ENCODE data around the gene TMUB2. TPM values are rescaled to one million over a fixed set of nuclear protein-coding genes. Genes with fewer than 3 reads are reported as not detected.

The TMUB2 gene
- total and polyA plus RNA-seq, 7 donors, result 14.1 to 44.4 (median 20.9) TPM

GRCh38 chr17:44216173-44216572, 29.4 kb downstream of the TMUB2 start:
- no peak overlapping the region for H3K4me3 ChIP-seq
- WGBS, 3 donors, result 79 to 81% (median 81%) methylated on average over 5 of the region's 5 CpGs
- intact Hi-C loops (cut with DNase I), result no loop called here
- no peak for DNase-seq
- no peaks in the 10 kb centered on the region for H3K9me3 ChIP-seq
- peaks cover 4 to 51% of the 10 kb centered on the region in 2 donors for H3K36me3 ChIP-seq (ENCODE audit: insufficient read depth in 1 of 2, low read depth in 1 of 2)
- no peak for ATAC-seq
- peak overlapping the region; percentile 60 for H3K27ac ChIP-seq
- H3K4me1 ChIP-seq, result peaks cover 27% of the 10 kb centered on the region
- TF ChIP-seq, protein P1, sequence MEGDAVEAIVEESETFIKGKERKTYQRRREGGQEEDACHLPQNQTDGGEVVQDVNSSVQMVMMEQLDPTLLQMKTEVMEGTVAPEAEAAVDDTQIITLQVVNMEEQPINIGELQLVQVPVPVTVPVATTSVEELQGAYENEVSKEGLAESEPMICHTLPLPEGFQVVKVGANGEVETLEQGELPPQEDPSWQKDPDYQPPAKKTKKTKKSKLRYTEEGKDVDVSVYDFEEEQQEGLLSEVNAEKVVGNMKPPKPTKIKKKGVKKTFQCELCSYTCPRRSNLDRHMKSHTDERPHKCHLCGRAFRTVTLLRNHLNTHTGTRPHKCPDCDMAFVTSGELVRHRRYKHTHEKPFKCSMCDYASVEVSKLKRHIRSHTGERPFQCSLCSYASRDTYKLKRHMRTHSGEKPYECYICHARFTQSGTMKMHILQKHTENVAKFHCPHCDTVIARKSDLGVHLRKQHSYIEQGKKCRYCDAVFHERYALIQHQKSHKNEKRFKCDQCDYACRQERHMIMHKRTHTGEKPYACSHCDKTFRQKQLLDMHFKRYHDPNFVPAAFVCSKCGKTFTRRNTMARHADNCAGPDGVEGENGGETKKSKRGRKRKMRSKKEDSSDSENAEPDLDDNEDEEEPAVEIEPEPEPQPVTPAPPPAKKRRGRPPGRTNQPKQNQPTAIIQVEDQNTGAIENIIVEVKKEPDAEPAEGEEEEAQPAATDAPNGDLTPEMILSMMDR (IDR thresholded peaks at IDR 0.05), result no peak
- no peaks in the 10 kb centered on the region for H3K27me3 ChIP-seq (ENCODE audit: insufficient read depth in 3 of 3, low read length in 2 of 3)

DNA sequence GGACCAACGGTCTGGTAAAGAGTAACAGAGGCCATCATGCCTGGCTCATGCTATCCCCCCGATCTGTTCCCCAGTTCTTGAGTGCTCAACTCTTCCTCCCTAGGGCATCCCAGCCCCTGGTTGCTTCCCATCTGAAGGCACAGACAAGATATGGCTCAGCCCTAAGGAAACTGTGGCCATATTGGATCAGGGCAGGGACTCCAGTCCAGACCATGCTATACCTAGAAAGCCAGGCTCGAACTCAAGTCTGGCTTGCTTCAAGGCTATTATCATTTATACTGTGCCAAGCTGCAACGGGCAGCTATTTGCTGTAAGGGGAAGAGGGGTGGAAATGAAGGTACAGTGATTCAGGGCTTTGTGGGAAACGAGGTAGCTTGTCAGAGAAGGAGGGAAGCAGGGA, 29.9 kb downstream of the TMUB2 start:
- 63 to 74% (median 64%) methylated on average over 5 of the region's 5 CpGs for WGBS, 3 donors
- peaks cover 4 to 45% of the 10 kb centered on the region in 2 donors for H3K36me3 ChIP-seq (ENCODE audit: insufficient read depth in 1 of 2, low read depth in 1 of 2)
- H3K4me3 ChIP-seq, result no peak overlapping the region
- DNase-seq (peak in 1 of 2 donors; percentile 12), ATAC-seq (no peak)
- intact Hi-C loops (cut with DNase I), result no loop called here
- peak overlapping the region; percentile 98 for H3K27ac ChIP-seq
- H3K27me3 ChIP-seq (ENCODE audit: insufficient read depth in 3 of 3, low read length in 2 of 3), result no peaks in the 10 kb centered on the region
- TF ChIP-seq, protein P1 (IDR thresholded peaks at IDR 0.05), result no peak
- H3K9me3 ChIP-seq, result no peaks in the 10 kb centered on the region
- H3K4me1 ChIP-seq, result peaks cover 25% of the 10 kb centered on the region

- Histone ChIP-seq H3K27ac (peak overlapping the region; percentile 98), H3K4me3 (peak overlapping the region; percentile 85), H3K9me3 (no peaks in the 10 kb centered on the region), H3K27me3 (ENCODE audit: insufficient read depth in 3 of 3, low read length in 2 of 3) (no peaks in the 10 kb centered on the region), H3K36me3 (ENCODE audit: insufficient read depth in 1 of 2, low read depth in 1 of 2) (peaks cover 4 to 44% of the 10 kb centered on the region in 2 donors), H3K4me1 (peaks cover 30% of the 10 kb centered on the region)
- DNase-seq (peak in 1 of 2 donors; percentile 40), ATAC-seq (peak in 2 of 4 donors; percentile 0)
- intact Hi-C loops (cut with DNase I), result no loop called here
- WGBS, 3 donors, result 3 to 9% (median 5%) methylated on average over 10 of the region's 10 CpGs
- TF ChIP-seq, protein P1 (IDR thresholded peaks at IDR 0.05), result no peak
Measured at GRCh38 chr17:44217738-44218343, 31.1 kb downstream of the TMUB2 start.

DNA sequence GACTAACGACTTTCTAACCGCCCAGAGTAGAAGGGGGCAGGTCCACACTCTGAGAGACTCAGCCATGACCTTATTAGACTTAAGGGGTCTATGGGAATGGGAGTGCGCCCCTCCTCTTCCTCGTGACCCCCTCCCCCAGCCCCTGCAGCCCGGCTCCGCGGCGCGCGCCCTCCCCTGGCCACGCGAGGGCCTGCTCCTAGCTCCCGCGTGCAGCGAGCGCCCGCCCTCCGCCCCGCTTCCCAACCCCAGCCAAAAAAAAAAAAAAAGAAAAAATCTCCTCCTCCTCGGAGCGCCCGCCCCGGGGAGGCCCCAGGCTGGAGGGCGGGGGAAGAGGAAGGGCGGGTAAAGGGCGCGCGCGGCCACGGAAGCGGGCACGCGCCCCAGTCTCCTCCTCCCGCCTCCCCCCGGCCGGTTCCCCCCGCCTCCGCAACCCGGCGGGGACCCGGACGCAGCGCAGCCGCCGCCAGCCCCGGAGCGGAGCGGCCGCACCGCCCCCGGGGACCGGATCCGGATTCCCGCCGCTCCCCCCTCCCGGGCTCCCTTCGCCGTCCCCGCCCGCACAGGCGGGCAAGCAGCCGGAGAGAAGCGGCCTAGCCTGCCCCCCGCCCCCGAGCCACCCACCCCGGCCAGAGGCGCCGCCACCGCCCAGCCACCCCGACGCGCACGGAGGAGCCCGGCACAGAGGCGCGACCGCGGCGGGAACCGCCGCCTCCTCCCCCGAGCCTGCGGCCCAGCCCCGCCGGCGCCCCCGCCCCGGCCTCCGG, 31.8 kb downstream of the TMUB2 start:
- Histone ChIP-seq H3K4me1 (peaks cover 37% of the 10 kb centered on the region), H3K27me3 (ENCODE audit: insufficient read depth in 3 of 3, low read length in 2 of 3) (no peaks in the 10 kb centered on the region), H3K36me3 (ENCODE audit: insufficient read depth in 1 of 2, low read depth in 1 of 2) (peaks cover 4 to 37% of the 10 kb centered on the region in 2 donors), H3K27ac (peak overlapping the region; percentile 98), H3K4me3 (peak overlapping the region; percentile 85), H3K9me3 (no peaks in the 10 kb centered on the region)
- TF ChIP-seq, protein P1 (IDR thresholded peaks at IDR 0.05), result peak; percentile 57
- ATAC-seq, result peak; percentile 70 to 78 (median 73)
- DNase-seq, result peak; percentile 90 to 95
- WGBS, 3 donors, result 0 to 1% (median 1%) methylated on average over 22 to 82 of the region's 89 CpGs
- intact Hi-C loops (cut with DNase I), result no loop called here
